ENCODE measurements around the gene MTG1.

Gene MTG1

DNA sequence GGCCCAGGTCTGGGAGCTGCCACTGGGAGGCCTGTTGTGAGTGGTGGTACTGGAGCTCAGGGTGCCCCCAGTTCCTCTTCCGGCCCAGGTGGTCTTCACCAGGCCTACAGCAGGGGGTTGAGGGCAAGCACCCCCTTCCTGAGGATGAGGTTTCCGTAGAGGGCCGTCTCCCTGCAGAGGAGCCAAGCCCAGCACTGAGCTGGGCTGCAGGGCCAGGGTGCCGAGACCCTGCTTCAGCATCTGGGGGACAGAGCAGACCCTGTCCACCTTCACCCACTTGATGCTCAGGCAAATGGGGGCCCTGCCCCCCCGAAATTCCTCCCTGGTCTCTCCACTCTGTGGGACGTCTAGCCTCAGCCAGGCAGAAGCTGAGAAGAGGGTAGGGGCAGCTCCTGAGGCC is 38.7 kb upstream of the MTG1 start:
- no peak for TF ChIP-seq CTCF (conservative IDR thresholded peaks at IDR 0.05; ENCODE audit: control insufficient read depth, insufficient read depth, low read depth, low read length)
- H3K4me3 ChIP-seq (ENCODE audit: control insufficient read depth, low read depth, low read length), result no peak overlapping the region
- no peak for DNase-seq (ENCODE audit: low read depth)

- DNase-seq (ENCODE audit: low read depth), result no peak
- H3K4me3 ChIP-seq (ENCODE audit: control insufficient read depth, low read depth, low read length), result no peak overlapping the region
- no peak for TF ChIP-seq CTCF (conservative IDR thresholded peaks at IDR 0.05; ENCODE audit: control insufficient read depth, insufficient read depth, low read depth, low read length)
Observed at GRCh38 chr10:133355991-133356390, 38.0 kb upstream of the MTG1 start.

GRCh38 chr10:133356549-133357284 is 37.2 kb upstream of the MTG1 start:
- no peak for DNase-seq (ENCODE audit: low read depth)
- H3K4me3 ChIP-seq (ENCODE audit: control insufficient read depth, low read depth, low read length), result peak overlapping the region; percentile 34
- TF ChIP-seq CTCF (conservative IDR thresholded peaks at IDR 0.05; ENCODE audit: control insufficient read depth, insufficient read depth, low read depth, low read length), result no peak

DNA sequence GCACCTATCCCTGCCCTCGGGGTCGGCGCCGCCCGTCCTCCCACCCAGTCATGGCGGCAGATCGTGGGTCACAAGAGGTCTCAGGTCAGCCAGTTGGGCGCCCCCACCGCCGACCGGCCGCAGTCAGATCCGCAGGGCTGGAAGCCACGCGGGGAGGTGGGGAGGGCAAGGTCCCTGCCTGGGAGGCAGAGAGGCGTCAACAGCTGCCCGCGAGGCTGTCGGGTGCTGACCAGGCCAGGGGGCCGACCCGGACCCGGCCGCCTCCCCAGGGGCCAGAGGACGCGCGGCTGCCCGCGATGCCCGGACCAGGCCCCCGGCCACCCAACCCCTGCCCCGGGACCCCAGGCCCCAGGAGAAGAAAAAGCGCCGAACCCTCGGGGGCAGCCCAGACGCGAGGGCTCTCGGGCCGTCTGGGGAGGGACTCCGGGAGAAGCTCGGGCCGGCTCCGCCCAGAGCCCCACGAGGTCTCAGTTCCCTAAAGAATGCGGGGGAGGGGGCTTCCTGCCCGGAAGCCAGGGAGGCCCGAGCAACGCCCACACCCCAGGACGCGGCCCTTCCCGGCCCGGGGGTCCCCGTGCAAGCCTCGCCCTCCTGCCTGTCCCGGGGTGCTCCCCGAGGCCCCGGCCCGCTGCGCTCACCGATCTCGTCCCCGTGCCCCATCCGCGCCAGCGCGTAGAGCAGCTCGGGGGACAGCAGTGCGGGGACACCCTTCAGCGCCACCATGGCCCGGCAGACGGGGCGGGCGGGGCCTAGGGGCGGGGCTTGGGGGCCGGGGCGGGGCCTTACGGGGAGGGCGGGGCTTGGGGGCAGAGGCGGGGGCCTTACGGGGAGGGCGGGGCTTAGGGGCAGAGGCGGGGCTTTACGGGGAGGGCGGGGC is 36.4 kb upstream of the MTG1 start, which contains the start of gene FUOM:
FUOM (minus strand) TSS at position 735 of the 877 bp plus-strand sequence; CDS start at position 723, 12 bp downstream.
- peak within 1 kb of the TSS; percentile 34 for H3K4me3 ChIP-seq (ENCODE audit: control insufficient read depth, low read depth, low read length)
- DNase-seq (ENCODE audit: low read depth), result peak; percentile 34
- TF ChIP-seq CTCF (conservative IDR thresholded peaks at IDR 0.05; ENCODE audit: control insufficient read depth, insufficient read depth, low read depth, low read length), result no peak

DNA sequence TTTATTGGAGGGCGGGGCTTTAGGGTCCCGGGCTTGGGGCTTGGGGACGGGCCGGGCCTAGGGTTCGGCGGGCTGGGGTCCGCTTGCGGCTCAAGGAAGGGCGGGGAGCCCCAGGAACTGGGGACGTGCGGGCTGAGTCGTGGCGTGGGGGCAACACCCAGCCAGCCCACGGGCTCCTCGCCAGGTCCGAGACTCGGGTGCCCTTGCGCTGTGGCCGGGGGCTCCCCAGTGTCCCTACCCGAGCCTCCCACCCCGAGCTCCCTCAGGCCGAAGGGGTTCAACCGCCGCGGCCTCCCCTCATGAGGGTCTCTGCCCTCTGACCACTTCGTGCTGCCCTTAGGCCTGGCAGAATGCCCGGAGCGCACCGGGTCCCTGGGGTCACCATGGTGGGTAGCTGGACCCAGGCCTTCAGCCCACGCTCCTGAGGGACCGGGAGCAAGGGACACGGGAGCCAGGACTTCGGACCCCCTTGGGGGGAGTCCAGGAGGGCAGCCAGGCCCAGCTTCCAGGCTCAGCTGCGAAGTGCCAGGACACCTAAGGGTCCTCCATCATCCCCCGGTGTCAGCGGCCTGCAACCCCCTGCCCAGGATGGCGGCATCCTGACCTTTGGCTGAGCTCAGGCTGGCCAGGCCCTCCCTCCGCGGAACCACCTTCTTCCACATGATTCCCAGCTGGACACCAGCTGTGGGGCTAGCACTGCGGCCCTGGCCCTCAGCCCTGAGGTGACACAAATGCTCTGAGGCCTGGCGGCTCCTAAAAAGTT is 35.6 kb upstream of the MTG1 start:
- no peak for DNase-seq (ENCODE audit: low read depth)
- no peak for TF ChIP-seq CTCF (conservative IDR thresholded peaks at IDR 0.05; ENCODE audit: control insufficient read depth, insufficient read depth, low read depth, low read length)
- H3K4me3 ChIP-seq (ENCODE audit: control insufficient read depth, low read depth, low read length), result no peak overlapping the region

DNA sequence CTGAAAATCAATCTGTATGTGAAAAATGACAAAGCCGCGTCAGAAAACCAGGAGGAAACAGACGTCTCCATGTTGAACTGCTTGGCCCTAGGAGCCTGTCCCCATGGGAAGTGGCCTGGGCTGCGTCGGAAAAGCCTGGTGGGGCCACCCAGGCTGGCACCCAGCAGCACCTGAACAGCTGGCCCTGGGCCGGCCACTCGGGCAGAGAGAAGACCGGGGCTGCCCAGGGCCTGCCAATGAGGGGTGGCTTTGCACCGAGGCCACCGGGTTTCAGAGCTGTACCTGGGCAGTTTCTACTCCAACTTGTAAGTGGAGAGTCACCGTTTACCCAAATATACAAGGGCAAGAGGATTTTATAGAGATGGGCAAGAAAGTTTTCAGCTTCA is 35.0 kb upstream of the MTG1 start:
- TF ChIP-seq CTCF (conservative IDR thresholded peaks at IDR 0.05; ENCODE audit: control insufficient read depth, insufficient read depth, low read depth, low read length), result no peak
- no peak overlapping the region for H3K4me3 ChIP-seq (ENCODE audit: control insufficient read depth, low read depth, low read length)
- DNase-seq (ENCODE audit: low read depth), result no peak
